H9 (cell line): Measurements from ENCODE around the gene AFF2. TPM values are rescaled to one million over a fixed set of nuclear protein-coding genes. Genes with fewer than 3 reads are reported as not detected.
A peak's percentile ranks its signal among the peaks of the same experiment; 100 is the strongest.

ENCODE experiments used
- DNase-seq: peaks from one replicate; pipeline ENCODE4 v3.0.0-alpha.2; 2017
- H2AFZ ChIP-seq: one replicate; pipeline ENCODE4 v1.6.1; 2013; ENCODE audit warnings: mild to moderate bottlenecking, low read length, control low read depth, moderate library complexity
- H2AK5ac ChIP-seq: 2 replicates; pipeline ENCODE4 v1.6.1; 2013; ENCODE audit warnings: low read length, control low read depth, mixed read lengths; ENCODE audit not compliant: insufficient read length
- H2BK120ac ChIP-seq: one replicate; pipeline ENCODE4 v1.6.1; 2013; ENCODE audit warnings: low read depth, mild to moderate bottlenecking, low read length, control low read depth, inconsistent platforms; ENCODE audit not compliant: poor library complexity, severe bottlenecking
- H2BK12ac ChIP-seq: 2 replicates; pipeline ENCODE4 v1.6.1; 2013; ENCODE audit warnings: low read length, control low read depth, mixed read lengths, low read depth; ENCODE audit not compliant: insufficient read length
- H2BK15ac ChIP-seq: 2 replicates; pipeline ENCODE4 v1.6.1; 2013; ENCODE audit warnings: low read depth, low read length, control low read depth
- H2BK20ac ChIP-seq: one replicate; pipeline ENCODE4 v1.6.1; 2013; ENCODE audit warnings: low read depth, mild to moderate bottlenecking, low read length, control low read depth, inconsistent platforms; ENCODE audit not compliant: poor library complexity, severe bottlenecking
- H2BK5ac ChIP-seq: 2 replicates; pipeline ENCODE4 v1.6.1; 2013; ENCODE audit warnings: low read length, control low read depth, mixed read lengths; ENCODE audit not compliant: insufficient read length
- H3K14ac ChIP-seq: 2 replicates; pipeline ENCODE4 v1.6.1; 2013; ENCODE audit warnings: low read length, control low read depth; ENCODE audit not compliant: insufficient read depth
- H3K18ac ChIP-seq: 2 replicates; pipeline ENCODE4 v1.6.1; 2013; ENCODE audit warnings: low read depth, mild to moderate bottlenecking, mixed read lengths, low read length, control low read depth; ENCODE audit not compliant: insufficient read length
- H3K23ac ChIP-seq: 2 replicates; pipeline ENCODE4 v1.6.1; 2013; ENCODE audit warnings: low read length, control low read depth, mixed read lengths, low read depth; ENCODE audit not compliant: insufficient read length
- H3K23me2 ChIP-seq: 2 replicates; pipeline ENCODE4 v1.6.1; 2013; ENCODE audit warnings: low read depth, mild to moderate bottlenecking, mixed read lengths, low read length, control low read depth; ENCODE audit not compliant: insufficient read length, poor library complexity, severe bottlenecking
- H3K27ac ChIP-seq: 2 replicates; pipeline ENCODE4 v1.5.1; 2013; ENCODE audit warnings: low read length, control low read depth, mixed read lengths, low read depth; ENCODE audit not compliant: insufficient read length
- H3K27me3 ChIP-seq: 2 replicates; pipeline ENCODE4 v1.6.1; 2013; ENCODE audit warnings: low read length, control low read depth, inconsistent platforms; ENCODE audit not compliant: insufficient read depth
- H3K4ac ChIP-seq: 2 replicates; pipeline ENCODE4 v1.6.1; 2013; ENCODE audit warnings: low read depth, mild to moderate bottlenecking, control low read depth, inconsistent platforms, low read length, moderate library complexity
- H3K4me1 ChIP-seq: 2 replicates; pipeline ENCODE4 v1.6.1; 2013; ENCODE audit warnings: low read length, control low read depth, inconsistent platforms; ENCODE audit not compliant: insufficient read depth
- H3K4me2 ChIP-seq: 2 replicates; pipeline ENCODE4 v1.6.1; 2013; ENCODE audit warnings: low read length, control low read depth, mixed read lengths; ENCODE audit not compliant: insufficient read length, insufficient read depth
- H3K56ac ChIP-seq: 2 replicates; pipeline ENCODE4 v1.6.1; 2013; ENCODE audit warnings: low read depth, mild to moderate bottlenecking, mixed read lengths, low read length, control low read depth; ENCODE audit not compliant: insufficient read length
- H3K79me1 ChIP-seq: 2 replicates; pipeline ENCODE4 v1.6.1; 2013; ENCODE audit warnings: low read depth, mild to moderate bottlenecking, moderate library complexity, low read length, control low read depth, inconsistent platforms; ENCODE audit not compliant: insufficient read depth, poor library complexity, severe bottlenecking
- H3K79me2 ChIP-seq: 2 replicates; pipeline ENCODE4 v1.6.1; 2013; ENCODE audit warnings: low read length, control low read depth, inconsistent platforms; ENCODE audit not compliant: insufficient read depth
- H3K9ac ChIP-seq: 2 replicates; pipeline ENCODE4 v1.6.1; 2013; ENCODE audit warnings: low read length, control low read depth, mixed read lengths; ENCODE audit not compliant: insufficient read length; ENCODE audit errors: extremely low read depth
- H3K9me3 ChIP-seq: one replicate; pipeline ENCODE4 v1.6.1; 2013; ENCODE audit warnings: low read depth, low read length, inconsistent platforms; ENCODE audit not compliant: control insufficient read depth
- H3T11ph ChIP-seq: one replicate; pipeline ENCODE4 v1.6.1; 2013; ENCODE audit warnings: mild to moderate bottlenecking, low read length, control low read depth, inconsistent platforms
- H4K20me1 ChIP-seq: one replicate; pipeline ENCODE4 v1.6.1; 2013; ENCODE audit not compliant: control insufficient read depth, insufficient read length, insufficient read depth
- H4K5ac ChIP-seq: 2 replicates; pipeline ENCODE4 v1.6.1; 2013; ENCODE audit warnings: low read depth, mild to moderate bottlenecking, mixed read lengths, low read length, control low read depth; ENCODE audit not compliant: insufficient read length
- H4K8ac ChIP-seq: replicated peaks from 2 replicates; pipeline ENCODE4 v1.6.1; 2013; ENCODE audit warnings: low read length, control low read depth, mixed read lengths, low read depth; ENCODE audit not compliant: insufficient read length
- H4K91ac ChIP-seq: 2 replicates; pipeline ENCODE4 v1.6.1; 2013; ENCODE audit warnings: low read depth, mild to moderate bottlenecking, moderate library complexity, mixed read lengths, low read length, control low read depth; ENCODE audit not compliant: insufficient read length
- H3K27ac Mint-ChIP-seq, 3 experiments: 2 replicates in 2 of 3; 3 replicates in 1 of 3; pipeline ENCODE4 v1.8.0; 2020 to 2021; ENCODE audit warnings: mixed read lengths in 3 of 3, mild to moderate bottlenecking in 1 of 3, moderate library complexity in 1 of 3
- H3K27me3 Mint-ChIP-seq: 2 replicates; pipeline ENCODE4 v1.8.0; 2021; ENCODE audit warnings: low read depth, mild to moderate bottlenecking, moderate library complexity, mixed read lengths
- H3K36me3 Mint-ChIP-seq, 3 experiments: 2 replicates in 2 of 3; 3 replicates in 1 of 3; pipeline ENCODE4 v1.8.0; 2020 to 2021; ENCODE audit warnings: low read depth in 3 of 3, mixed read lengths in 3 of 3; ENCODE audit not compliant: insufficient read depth in 1 of 3
- H3K4me1 Mint-ChIP-seq, 2 experiments: 2 replicates each; pipeline ENCODE4 v1.8.0; 2020; ENCODE audit warnings: mixed read lengths in 2 of 2
- H3K4me3 Mint-ChIP-seq, 2 experiments: 2 replicates in 1 of 2; 3 replicates in 1 of 2; pipeline ENCODE4 v1.8.0; 2020 to 2021; ENCODE audit warnings: mild to moderate bottlenecking in 2 of 2, mixed read lengths in 2 of 2, moderate library complexity in 1 of 2
- H3K9me3 Mint-ChIP-seq, 2 experiments: 2 replicates in 1 of 2; 3 replicates in 1 of 2; pipeline ENCODE4 v1.8.0; 2020; ENCODE audit warnings: mild to moderate bottlenecking in 2 of 2, mixed read lengths in 2 of 2, moderate library complexity in 1 of 2
- CTCF ChIP-seq: fragments of 200-600 bp; sonication (generic); conservative IDR thresholded peaks from 3 replicates; pipeline ENCODE4 v1.8.0; 2021; ENCODE audit warnings: antibody characterized with exemption, mild to moderate bottlenecking
- WGBS: extraction: QIAGEN DNeasy Blood & Tissue Kit; methylation state at CpG from one replicate; pipeline ENCODE4 v1.1.7; 2013; ENCODE audit warnings: missing lambda C conversion rate, low lambda C conversion rate, mixed read lengths; ENCODE audit not compliant: insufficient read length; ENCODE audit errors: extremely low coverage; 5-methylcytosine and 5-hydroxymethylcytosine counted together
- total RNA-seq: library from RNA; stranded (reverse); gene quantifications from 2 replicates; pipeline ENCODE4 v1.2.1, GENCODE V29; 2021

The AFF2 gene
- total RNA-seq, 1 experiment from 2014 or later = 14.6 TPM

GRCh38 chrX:148504506-148504905, 4.1 kb downstream of the AFF2 start:
- no peaks in the 10 kb centered on the region for H3K79me2 ChIP-seq

More at GRCh38 chrX:148504506-148504905, 4.1 kb downstream of the AFF2 start:
- H2BK120ac ChIP-seq = no peak overlapping the region
- no peak overlapping the region for H4K91ac ChIP-seq
- no peak overlapping the region for H3T11ph ChIP-seq
- peaks cover 23% of the 10 kb centered on the region for H3K9me3 ChIP-seq
- Mint-ChIP-seq H3K4me1 (peaks cover 16 to 18% of the 10 kb centered on the region in 2 experiments), H3K36me3 (peaks cover 0 to 1% (median 0%) of the 10 kb centered on the region in 3 experiments; a peak in 3 of 7 replicates), H3K9me3 (peaks cover 26 to 49% of the 10 kb centered on the region in 2 experiments), H3K4me3 (peak overlapping the region in 1 of 2 experiments; percentile 20; a peak in 2 of 5 replicates), H3K27ac (no peak overlapping the region), H3K27me3 (peaks cover 6% of the 10 kb centered on the region)
- no peaks in the 10 kb centered on the region; the same call in 1 of the 2 replicates for H3K4me1 ChIP-seq
- H3K23ac ChIP-seq = no peak overlapping the region
- peak; percentile 29 for DNase-seq
- no peaks in the 10 kb centered on the region for H3K79me1 ChIP-seq
- no peaks in the 10 kb centered on the region for H4K20me1 ChIP-seq
- H3K14ac ChIP-seq = no peak overlapping the region
- H2BK20ac ChIP-seq = no peak overlapping the region
- no peak overlapping the region for H4K5ac ChIP-seq
- no CpG with 5 or more reads among the region's 15 CpGs for WGBS
- no peak for TF ChIP-seq CTCF
- H3K9ac ChIP-seq = no peak overlapping the region
- no peak overlapping the region for H2BK15ac ChIP-seq
- H3K56ac ChIP-seq = no peak overlapping the region
- peaks cover 13% of the 10 kb centered on the region for H3K23me2 ChIP-seq
- H3K4me2 ChIP-seq = no peak overlapping the region
- H3K27ac ChIP-seq = no peak overlapping the region
- no peak overlapping the region for H2BK12ac ChIP-seq
- H2AFZ ChIP-seq = no peak overlapping the region
- no peaks in the 10 kb centered on the region; the same call in 1 of the 2 replicates for H3K27me3 ChIP-seq
- H3K4ac ChIP-seq = no peak overlapping the region
- H4K8ac ChIP-seq = no peak overlapping the region
- no peak overlapping the region for H2AK5ac ChIP-seq
- H3K18ac ChIP-seq = no peak overlapping the region
- H2BK5ac ChIP-seq = no peak overlapping the region
